ENCODE results near the gene ETS1.

Gene ETS1

DNA sequence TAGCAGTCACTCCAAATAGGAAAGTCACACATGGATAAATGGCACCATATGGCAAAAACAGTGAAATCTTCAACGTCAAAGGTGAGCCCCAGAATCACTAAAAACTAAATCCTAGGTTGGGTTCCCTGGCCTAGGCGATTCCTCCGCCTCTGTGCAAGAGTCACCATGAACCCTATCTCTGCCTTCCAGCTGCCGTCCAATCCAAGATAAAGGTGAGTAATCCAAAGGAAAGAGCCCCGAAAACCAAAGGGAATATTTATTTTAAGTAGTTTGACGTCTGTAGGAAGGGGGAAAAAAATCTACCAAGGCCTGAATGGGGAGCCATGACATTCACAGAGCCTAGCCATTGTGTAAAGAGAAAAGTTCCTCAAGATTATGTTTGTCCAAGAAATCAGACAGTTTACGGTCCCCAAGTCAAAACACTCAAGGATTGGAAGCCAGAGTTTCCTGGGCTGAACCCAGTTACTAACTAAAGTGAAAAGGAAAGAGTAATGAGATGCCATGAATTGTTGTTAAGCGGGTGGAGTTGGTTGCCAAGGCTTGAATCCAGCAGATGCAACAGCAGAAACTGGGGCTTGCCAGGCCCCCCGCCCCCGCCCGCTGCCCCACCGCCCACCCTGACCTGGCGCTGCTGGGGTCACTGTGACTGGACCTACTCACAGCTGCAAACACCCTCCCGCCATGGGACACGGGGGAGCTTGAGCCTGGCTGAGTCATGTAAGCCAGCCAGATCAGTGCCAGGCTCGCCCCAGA lies 39.7 kb upstream of the ETS1 start:
- DNase-seq (ENCODE audit: low read depth, low spot score), result no peak
- H3K36me3 ChIP-seq (ENCODE audit: control insufficient read depth, insufficient read depth, low read length), result no peaks in the 10 kb centered on the region
- H3K27me3 ChIP-seq (ENCODE audit: control insufficient read depth, insufficient read depth, low read length), result no peaks in the 10 kb centered on the region
- H3K4me1 ChIP-seq (ENCODE audit: control insufficient read depth, insufficient read depth, low read length), result peaks cover 2% of the 10 kb centered on the region; the same call in 1 of the 2 replicates
- no CpG with 5 or more reads among the region's 16 CpGs for WGBS (ENCODE audit: insufficient coverage, insufficient read length)
- H3K27ac ChIP-seq (ENCODE audit: low read length), result no peak overlapping the region
- H3K4me3 ChIP-seq (ENCODE audit: low read length), result no peak overlapping the region
- H3K9me3 ChIP-seq (ENCODE audit: control insufficient read depth, insufficient read depth, low read length), result no peaks in the 10 kb centered on the region

GRCh38 chr11:128625746-128626145 lies 38.4 kb upstream of the ETS1 start:
- Histone ChIP-seq H3K27me3 (ENCODE audit: control insufficient read depth, insufficient read depth, low read length) (no peaks in the 10 kb centered on the region), H3K4me1 (ENCODE audit: control insufficient read depth, insufficient read depth, low read length) (peaks cover 3% of the 10 kb centered on the region; the same call in 1 of the 2 replicates), H3K4me3 (ENCODE audit: low read length) (no peak overlapping the region), H3K27ac (ENCODE audit: low read length) (no peak overlapping the region), H3K9me3 (ENCODE audit: control insufficient read depth, insufficient read depth, low read length) (no peaks in the 10 kb centered on the region), H3K36me3 (ENCODE audit: control insufficient read depth, insufficient read depth, low read length) (no peaks in the 10 kb centered on the region)
- DNase-seq (ENCODE audit: low read depth, low spot score), result no peak
- no CpG with 5 or more reads among the region's 2 CpGs for WGBS (ENCODE audit: insufficient coverage, insufficient read length)

DNA sequence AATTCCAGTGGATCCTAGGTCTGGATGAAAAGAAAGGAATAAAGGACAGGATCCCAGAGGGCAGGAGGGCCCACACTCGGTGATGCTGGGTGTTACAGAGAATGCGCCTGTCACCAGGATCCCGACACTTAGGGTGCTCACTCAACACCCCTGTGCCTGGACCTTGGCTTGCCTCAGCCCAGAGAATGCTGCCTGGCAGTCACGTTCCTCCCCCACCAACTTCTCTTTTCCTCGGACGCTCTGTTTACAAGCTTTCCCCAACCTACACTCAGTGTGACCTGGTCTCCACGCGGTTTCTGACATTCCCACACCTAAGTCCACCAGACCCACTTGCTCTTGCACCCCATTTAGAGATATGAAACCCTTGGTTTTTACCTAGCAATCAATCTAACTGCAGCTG lies 38.0 kb upstream of the ETS1 start:
- DNase-seq (ENCODE audit: low read depth, low spot score), result no peak
- Histone ChIP-seq H3K36me3 (ENCODE audit: control insufficient read depth, insufficient read depth, low read length) (no peaks in the 10 kb centered on the region), H3K27ac (ENCODE audit: low read length) (no peak overlapping the region), H3K27me3 (ENCODE audit: control insufficient read depth, insufficient read depth, low read length) (no peaks in the 10 kb centered on the region), H3K9me3 (ENCODE audit: control insufficient read depth, insufficient read depth, low read length) (no peaks in the 10 kb centered on the region), H3K4me3 (ENCODE audit: low read length) (no peak overlapping the region), H3K4me1 (ENCODE audit: control insufficient read depth, insufficient read depth, low read length) (peaks cover 3% of the 10 kb centered on the region; the same call in 1 of the 2 replicates)
- WGBS (ENCODE audit: insufficient coverage, insufficient read length), result no CpG with 5 or more reads among the region's 8 CpGs

- no peak overlapping the region for H3K27ac ChIP-seq (ENCODE audit: low read length)
- no peak for DNase-seq (ENCODE audit: low read depth, low spot score)
These were observed 37.2 kb upstream of the ETS1 start for GRCh38 chr11:128624269-128625175.

DNA sequence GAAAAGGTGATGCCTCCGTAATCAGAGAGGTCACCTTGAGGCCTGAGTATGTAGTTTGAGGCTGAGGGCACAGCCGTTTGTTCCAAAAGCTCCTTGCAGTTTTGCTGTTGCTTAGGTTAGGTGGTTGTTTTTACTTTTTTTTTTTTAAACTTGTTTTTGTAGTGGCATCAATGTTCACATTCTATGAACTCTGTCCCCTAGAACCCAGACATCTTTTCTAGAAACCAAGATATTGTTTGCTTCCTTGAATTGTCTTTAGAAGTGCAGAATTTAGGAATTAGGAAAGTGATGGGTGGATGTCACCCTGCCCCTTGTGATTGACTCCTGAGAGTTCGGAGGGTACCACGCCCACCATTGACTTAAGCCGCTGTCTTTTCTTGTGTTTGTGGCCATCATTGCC lies 35.7 kb upstream of the ETS1 start:
- no CpG with 5 or more reads among the region's 5 CpGs for WGBS (ENCODE audit: insufficient coverage, insufficient read length)
- no peak for DNase-seq (ENCODE audit: low read depth, low spot score)

More at GRCh38 chr11:128624269-128625175, 37.2 kb upstream of the ETS1 start:
- WGBS (ENCODE audit: insufficient coverage, insufficient read length), result no CpG with 5 or more reads among the region's 18 CpGs
- Histone ChIP-seq H3K4me3 (ENCODE audit: low read length) (no peak overlapping the region), H3K36me3 (ENCODE audit: control insufficient read depth, insufficient read depth, low read length) (no peaks in the 10 kb centered on the region), H3K4me1 (ENCODE audit: control insufficient read depth, insufficient read depth, low read length) (peaks cover 3% of the 10 kb centered on the region; the same call in 1 of the 2 replicates), H3K27me3 (ENCODE audit: control insufficient read depth, insufficient read depth, low read length) (no peaks in the 10 kb centered on the region), H3K9me3 (ENCODE audit: control insufficient read depth, insufficient read depth, low read length) (no peaks in the 10 kb centered on the region)

GRCh38 chr11:128621601-128622501 lies 34.5 kb upstream of the ETS1 start:
- H3K36me3 ChIP-seq (ENCODE audit: control insufficient read depth, insufficient read depth, low read length), result no peaks in the 10 kb centered on the region
- H3K4me1 ChIP-seq (ENCODE audit: control insufficient read depth, insufficient read depth, low read length), result peaks cover 3% of the 10 kb centered on the region; the same call in 1 of the 2 replicates
- DNase-seq (ENCODE audit: low read depth, low spot score), result no peak
- no CpG with 5 or more reads among the region's 17 CpGs for WGBS (ENCODE audit: insufficient coverage, insufficient read length)
- no peak overlapping the region for H3K4me3 ChIP-seq (ENCODE audit: low read length)
- H3K27me3 ChIP-seq (ENCODE audit: control insufficient read depth, insufficient read depth, low read length), result no peaks in the 10 kb centered on the region
- no peak overlapping the region for H3K27ac ChIP-seq (ENCODE audit: low read length)
- H3K9me3 ChIP-seq (ENCODE audit: control insufficient read depth, insufficient read depth, low read length), result no peaks in the 10 kb centered on the region

More for the DNA sequence above, 35.7 kb upstream of the ETS1 start:
- H3K36me3 ChIP-seq (ENCODE audit: control insufficient read depth, insufficient read depth, low read length), result no peaks in the 10 kb centered on the region
- no peak overlapping the region for H3K4me3 ChIP-seq (ENCODE audit: low read length)
- no peaks in the 10 kb centered on the region for H3K27me3 ChIP-seq (ENCODE audit: control insufficient read depth, insufficient read depth, low read length)
- no peaks in the 10 kb centered on the region for H3K9me3 ChIP-seq (ENCODE audit: control insufficient read depth, insufficient read depth, low read length)
- no peak overlapping the region for H3K27ac ChIP-seq (ENCODE audit: low read length)
- peaks cover 3% of the 10 kb centered on the region; the same call in 1 of the 2 replicates for H3K4me1 ChIP-seq (ENCODE audit: control insufficient read depth, insufficient read depth, low read length)

- Histone ChIP-seq H3K4me3 (ENCODE audit: low read length) (no peak overlapping the region), H3K27me3 (ENCODE audit: control insufficient read depth, insufficient read depth, low read length) (no peaks in the 10 kb centered on the region), H3K4me1 (ENCODE audit: control insufficient read depth, insufficient read depth, low read length) (peaks cover 3% of the 10 kb centered on the region; the same call in 1 of the 2 replicates), H3K27ac (ENCODE audit: low read length) (no peak overlapping the region), H3K36me3 (ENCODE audit: control insufficient read depth, insufficient read depth, low read length) (no peaks in the 10 kb centered on the region), H3K9me3 (ENCODE audit: control insufficient read depth, insufficient read depth, low read length) (no peaks in the 10 kb centered on the region)
- DNase-seq (ENCODE audit: low read depth, low spot score), result no peak
- no CpG with 5 or more reads among the region's 9 CpGs for WGBS (ENCODE audit: insufficient coverage, insufficient read length)
These were observed 33.1 kb upstream of the ETS1 start for GRCh38 chr11:128620309-128621100.

- WGBS (ENCODE audit: insufficient coverage, insufficient read length), result no CpG with 5 or more reads among the region's 10 CpGs
- H3K9me3 ChIP-seq (ENCODE audit: control insufficient read depth, insufficient read depth, low read length), result no peaks in the 10 kb centered on the region
- no peaks in the 10 kb centered on the region for H3K27me3 ChIP-seq (ENCODE audit: control insufficient read depth, insufficient read depth, low read length)
- no peak overlapping the region for H3K4me3 ChIP-seq (ENCODE audit: low read length)
- no peak overlapping the region for H3K27ac ChIP-seq (ENCODE audit: low read length)
- H3K36me3 ChIP-seq (ENCODE audit: control insufficient read depth, insufficient read depth, low read length), result no peaks in the 10 kb centered on the region
- DNase-seq (ENCODE audit: low read depth, low spot score), result no peak
- peaks cover 3% of the 10 kb centered on the region; the same call in 1 of the 2 replicates for H3K4me1 ChIP-seq (ENCODE audit: control insufficient read depth, insufficient read depth, low read length)
These were observed 32.4 kb upstream of the ETS1 start for GRCh38 chr11:128619540-128620308.

- no CpG with 5 or more reads among the region's 5 CpGs for WGBS (ENCODE audit: insufficient coverage, insufficient read length)
- no peaks in the 10 kb centered on the region for H3K27me3 ChIP-seq (ENCODE audit: control insufficient read depth, insufficient read depth, low read length)
- no peaks in the 10 kb centered on the region for H3K9me3 ChIP-seq (ENCODE audit: control insufficient read depth, insufficient read depth, low read length)
These were observed 31.6 kb upstream of the ETS1 start for GRCh38 chr11:128619007-128619406.

More at GRCh38 chr11:128619007-128619406, 31.6 kb upstream of the ETS1 start:
- no peak for DNase-seq (ENCODE audit: low read depth, low spot score)
- Histone ChIP-seq H3K36me3 (ENCODE audit: control insufficient read depth, insufficient read depth, low read length) (no peaks in the 10 kb centered on the region), H3K4me3 (ENCODE audit: low read length) (no peak overlapping the region), H3K27ac (ENCODE audit: low read length) (no peak overlapping the region), H3K4me1 (ENCODE audit: control insufficient read depth, insufficient read depth, low read length) (peaks cover 3% of the 10 kb centered on the region; the same call in 1 of the 2 replicates)

Data from iPS DF 6.9 (cell line).